Measurements from ENCODE around the gene NEK1. TPM values are rescaled to one million over a fixed set of nuclear protein-coding genes. Genes with fewer than 3 reads are reported as not detected.

Gene NEK1
- total and polyA plus RNA-seq, 2 experiments from 2014 or later: 9.3 to 19.5 TPM

DNA sequence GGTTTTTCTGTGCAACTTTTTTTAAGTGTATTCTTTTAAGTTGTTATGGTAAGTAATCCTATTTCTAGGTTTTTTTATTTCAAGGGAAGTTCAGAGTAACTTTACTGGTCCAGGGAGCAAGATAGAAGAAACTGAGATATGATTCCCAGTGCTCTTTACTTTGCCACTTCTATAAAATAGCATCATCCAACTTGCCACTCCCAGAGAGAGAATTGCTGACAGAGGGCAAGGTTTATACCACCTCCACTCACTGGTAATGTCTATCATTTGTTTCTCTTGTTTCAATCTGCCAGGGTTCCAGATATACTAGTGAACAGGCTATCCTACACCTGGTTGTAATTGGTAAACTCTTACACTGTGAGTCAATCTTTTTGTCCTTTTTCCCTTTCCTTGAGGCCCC is 4.5 kb upstream of the NEK1 start:
- no peaks in the 10 kb centered on the region; the same call in 2 of the 3 replicates for H3K9me3 Mint-ChIP-seq
- ATAC-seq (no peak), DNase-seq (ENCODE audit: low spot score) (no peak)
- H3K4me1 Mint-ChIP-seq: peaks cover 13% of the 10 kb centered on the region; the same call in 2 of the 3 replicates
- H3K4me3 ChIP-seq: no peak overlapping the region
- H3K4me3 Mint-ChIP-seq: no peak overlapping the region
- TF ChIP-seq, protein P1, sequence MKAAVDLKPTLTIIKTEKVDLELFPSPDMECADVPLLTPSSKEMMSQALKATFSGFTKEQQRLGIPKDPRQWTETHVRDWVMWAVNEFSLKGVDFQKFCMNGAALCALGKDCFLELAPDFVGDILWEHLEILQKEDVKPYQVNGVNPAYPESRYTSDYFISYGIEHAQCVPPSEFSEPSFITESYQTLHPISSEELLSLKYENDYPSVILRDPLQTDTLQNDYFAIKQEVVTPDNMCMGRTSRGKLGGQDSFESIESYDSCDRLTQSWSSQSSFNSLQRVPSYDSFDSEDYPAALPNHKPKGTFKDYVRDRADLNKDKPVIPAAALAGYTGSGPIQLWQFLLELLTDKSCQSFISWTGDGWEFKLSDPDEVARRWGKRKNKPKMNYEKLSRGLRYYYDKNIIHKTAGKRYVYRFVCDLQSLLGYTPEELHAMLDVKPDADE (IDR thresholded peaks at IDR 0.05): no peak
- TF ChIP-seq JUNB (IDR thresholded peaks at IDR 0.05; ENCODE audit: unreplicated experiment): no peak
- no peak for TF ChIP-seq CREB1 (CRISPR knock-in tag; IDR thresholded peaks at IDR 0.05; ENCODE audit: low read depth)
- TF ChIP-seq NANOG (IDR thresholded peaks at IDR 0.05; ENCODE audit: borderline replicate concordance): no peak
- TF ChIP-seq, protein P2, sequence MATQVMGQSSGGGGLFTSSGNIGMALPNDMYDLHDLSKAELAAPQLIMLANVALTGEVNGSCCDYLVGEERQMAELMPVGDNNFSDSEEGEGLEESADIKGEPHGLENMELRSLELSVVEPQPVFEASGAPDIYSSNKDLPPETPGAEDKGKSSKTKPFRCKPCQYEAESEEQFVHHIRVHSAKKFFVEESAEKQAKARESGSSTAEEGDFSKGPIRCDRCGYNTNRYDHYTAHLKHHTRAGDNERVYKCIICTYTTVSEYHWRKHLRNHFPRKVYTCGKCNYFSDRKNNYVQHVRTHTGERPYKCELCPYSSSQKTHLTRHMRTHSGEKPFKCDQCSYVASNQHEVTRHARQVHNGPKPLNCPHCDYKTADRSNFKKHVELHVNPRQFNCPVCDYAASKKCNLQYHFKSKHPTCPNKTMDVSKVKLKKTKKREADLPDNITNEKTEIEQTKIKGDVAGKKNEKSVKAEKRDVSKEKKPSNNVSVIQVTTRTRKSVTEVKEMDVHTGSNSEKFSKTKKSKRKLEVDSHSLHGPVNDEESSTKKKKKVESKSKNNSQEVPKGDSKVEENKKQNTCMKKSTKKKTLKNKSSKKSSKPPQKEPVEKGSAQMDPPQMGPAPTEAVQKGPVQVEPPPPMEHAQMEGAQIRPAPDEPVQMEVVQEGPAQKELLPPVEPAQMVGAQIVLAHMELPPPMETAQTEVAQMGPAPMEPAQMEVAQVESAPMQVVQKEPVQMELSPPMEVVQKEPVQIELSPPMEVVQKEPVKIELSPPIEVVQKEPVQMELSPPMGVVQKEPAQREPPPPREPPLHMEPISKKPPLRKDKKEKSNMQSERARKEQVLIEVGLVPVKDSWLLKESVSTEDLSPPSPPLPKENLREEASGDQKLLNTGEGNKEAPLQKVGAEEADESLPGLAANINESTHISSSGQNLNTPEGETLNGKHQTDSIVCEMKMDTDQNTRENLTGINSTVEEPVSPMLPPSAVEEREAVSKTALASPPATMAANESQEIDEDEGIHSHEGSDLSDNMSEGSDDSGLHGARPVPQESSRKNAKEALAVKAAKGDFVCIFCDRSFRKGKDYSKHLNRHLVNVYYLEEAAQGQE (IDR thresholded peaks at IDR 0.05; ENCODE audit: unreplicated experiment): no peak
- TF ChIP-seq, protein P3, sequence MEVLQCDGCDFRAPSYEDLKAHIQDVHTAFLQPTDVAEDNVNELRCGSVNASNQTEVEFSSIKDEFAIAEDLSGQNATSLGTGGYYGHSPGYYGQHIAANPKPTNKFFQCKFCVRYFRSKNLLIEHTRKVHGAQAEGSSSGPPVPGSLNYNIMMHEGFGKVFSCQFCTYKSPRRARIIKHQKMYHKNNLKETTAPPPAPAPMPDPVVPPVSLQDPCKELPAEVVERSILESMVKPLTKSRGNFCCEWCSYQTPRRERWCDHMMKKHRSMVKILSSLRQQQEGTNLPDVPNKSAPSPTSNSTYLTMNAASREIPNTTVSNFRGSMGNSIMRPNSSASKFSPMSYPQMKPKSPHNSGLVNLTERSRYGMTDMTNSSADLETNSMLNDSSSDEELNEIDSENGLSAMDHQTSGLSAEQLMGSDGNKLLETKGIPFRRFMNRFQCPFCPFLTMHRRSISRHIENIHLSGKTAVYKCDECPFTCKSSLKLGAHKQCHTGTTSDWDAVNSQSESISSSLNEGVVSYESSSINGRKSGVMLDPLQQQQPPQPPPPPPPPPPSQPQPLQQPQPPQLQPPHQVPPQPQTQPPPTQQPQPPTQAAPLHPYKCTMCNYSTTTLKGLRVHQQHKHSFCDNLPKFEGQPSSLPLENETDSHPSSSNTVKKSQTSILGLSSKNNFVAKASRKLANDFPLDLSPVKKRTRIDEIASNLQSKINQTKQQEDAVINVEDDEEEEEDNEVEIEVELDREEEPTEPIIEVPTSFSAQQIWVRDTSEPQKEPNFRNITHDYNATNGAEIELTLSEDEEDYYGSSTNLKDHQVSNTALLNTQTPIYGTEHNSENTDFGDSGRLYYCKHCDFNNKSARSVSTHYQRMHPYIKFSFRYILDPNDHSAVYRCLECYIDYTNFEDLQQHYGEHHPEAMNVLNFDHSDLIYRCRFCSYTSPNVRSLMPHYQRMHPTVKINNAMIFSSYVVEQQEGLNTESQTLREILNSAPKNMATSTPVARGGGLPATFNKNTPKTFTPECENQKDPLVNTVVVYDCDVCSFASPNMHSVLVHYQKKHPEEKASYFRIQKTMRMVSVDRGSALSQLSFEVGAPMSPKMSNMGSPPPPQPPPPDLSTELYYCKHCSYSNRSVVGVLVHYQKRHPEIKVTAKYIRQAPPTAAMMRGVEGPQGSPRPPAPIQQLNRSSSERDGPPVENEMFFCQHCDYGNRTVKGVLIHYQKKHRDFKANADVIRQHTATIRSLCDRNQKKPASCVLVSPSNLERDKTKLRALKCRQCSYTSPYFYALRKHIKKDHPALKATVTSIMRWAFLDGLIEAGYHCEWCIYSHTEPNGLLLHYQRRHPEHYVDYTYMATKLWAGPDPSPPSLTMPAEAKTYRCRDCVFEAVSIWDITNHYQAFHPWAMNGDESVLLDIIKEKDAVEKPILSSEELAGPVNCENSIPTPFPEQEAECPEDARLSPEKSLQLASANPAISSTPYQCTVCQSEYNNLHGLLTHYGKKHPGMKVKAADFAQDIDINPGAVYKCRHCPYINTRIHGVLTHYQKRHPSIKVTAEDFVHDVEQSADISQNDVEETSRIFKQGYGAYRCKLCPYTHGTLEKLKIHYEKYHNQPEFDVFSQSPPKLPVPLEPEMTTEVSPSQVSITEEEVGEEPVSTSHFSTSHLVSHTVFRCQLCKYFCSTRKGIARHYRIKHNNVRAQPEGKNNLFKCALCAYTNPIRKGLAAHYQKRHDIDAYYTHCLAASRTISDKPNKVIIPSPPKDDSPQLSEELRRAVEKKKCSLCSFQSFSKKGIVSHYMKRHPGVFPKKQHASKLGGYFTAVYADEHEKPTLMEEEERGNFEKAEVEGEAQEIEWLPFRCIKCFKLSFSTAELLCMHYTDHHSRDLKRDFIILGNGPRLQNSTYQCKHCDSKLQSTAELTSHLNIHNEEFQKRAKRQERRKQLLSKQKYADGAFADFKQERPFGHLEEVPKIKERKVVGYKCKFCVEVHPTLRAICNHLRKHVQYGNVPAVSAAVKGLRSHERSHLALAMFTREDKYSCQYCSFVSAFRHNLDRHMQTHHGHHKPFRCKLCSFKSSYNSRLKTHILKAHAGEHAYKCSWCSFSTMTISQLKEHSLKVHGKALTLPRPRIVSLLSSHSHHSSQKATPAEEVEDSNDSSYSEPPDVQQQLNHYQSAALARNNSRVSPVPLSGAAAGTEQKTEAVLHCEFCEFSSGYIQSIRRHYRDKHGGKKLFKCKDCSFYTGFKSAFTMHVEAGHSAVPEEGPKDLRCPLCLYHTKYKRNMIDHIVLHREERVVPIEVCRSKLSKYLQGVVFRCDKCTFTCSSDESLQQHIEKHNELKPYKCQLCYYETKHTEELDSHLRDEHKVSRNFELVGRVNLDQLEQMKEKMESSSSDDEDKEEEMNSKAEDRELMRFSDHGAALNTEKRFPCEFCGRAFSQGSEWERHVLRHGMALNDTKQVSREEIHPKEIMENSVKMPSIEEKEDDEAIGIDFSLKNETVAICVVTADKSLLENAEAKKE (CRISPR knock-in tag; IDR thresholded peaks at IDR 0.05): no peak
- TF ChIP-seq ZNF331 (CRISPR knock-in tag; IDR thresholded peaks at IDR 0.05; ENCODE audit: low read depth): no peak
- TF ChIP-seq ZNF114 (CRISPR knock-in tag; IDR thresholded peaks at IDR 0.05): no peak
- no peak for TF ChIP-seq EZH2phosphoT487 (IDR thresholded peaks at IDR 0.05; ENCODE audit: unreplicated experiment)
- TF ChIP-seq STAT1 (IDR thresholded peaks at IDR 0.05; ENCODE audit: unreplicated experiment): no peak
- TF ChIP-seq, protein P4, sequence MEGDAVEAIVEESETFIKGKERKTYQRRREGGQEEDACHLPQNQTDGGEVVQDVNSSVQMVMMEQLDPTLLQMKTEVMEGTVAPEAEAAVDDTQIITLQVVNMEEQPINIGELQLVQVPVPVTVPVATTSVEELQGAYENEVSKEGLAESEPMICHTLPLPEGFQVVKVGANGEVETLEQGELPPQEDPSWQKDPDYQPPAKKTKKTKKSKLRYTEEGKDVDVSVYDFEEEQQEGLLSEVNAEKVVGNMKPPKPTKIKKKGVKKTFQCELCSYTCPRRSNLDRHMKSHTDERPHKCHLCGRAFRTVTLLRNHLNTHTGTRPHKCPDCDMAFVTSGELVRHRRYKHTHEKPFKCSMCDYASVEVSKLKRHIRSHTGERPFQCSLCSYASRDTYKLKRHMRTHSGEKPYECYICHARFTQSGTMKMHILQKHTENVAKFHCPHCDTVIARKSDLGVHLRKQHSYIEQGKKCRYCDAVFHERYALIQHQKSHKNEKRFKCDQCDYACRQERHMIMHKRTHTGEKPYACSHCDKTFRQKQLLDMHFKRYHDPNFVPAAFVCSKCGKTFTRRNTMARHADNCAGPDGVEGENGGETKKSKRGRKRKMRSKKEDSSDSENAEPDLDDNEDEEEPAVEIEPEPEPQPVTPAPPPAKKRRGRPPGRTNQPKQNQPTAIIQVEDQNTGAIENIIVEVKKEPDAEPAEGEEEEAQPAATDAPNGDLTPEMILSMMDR (conservative IDR thresholded peaks at IDR 0.05; ENCODE audit: low read depth in 2 of 2): no peak
- no peak for TF ChIP-seq EZH2 (IDR thresholded peaks at IDR 0.05; ENCODE audit: low read depth, unreplicated experiment)
- no peak for TF ChIP-seq POLR2AphosphoS5 (IDR thresholded peaks at IDR 0.05; ENCODE audit: low read depth)
- no peak overlapping the region for H3K27ac ChIP-seq (ENCODE audit: low read depth)
- no peak overlapping the region for H3K4me2 ChIP-seq
- peaks cover 15% of the 10 kb centered on the region for H3K79me2 ChIP-seq (replicated peaks; ENCODE audit: insufficient read depth)
- no peaks in the 10 kb centered on the region for H3K36me3 ChIP-seq (ENCODE audit: insufficient read depth)
- no peak overlapping the region for H2AFZ ChIP-seq
- H4K20me1 ChIP-seq (replicated peaks; ENCODE audit: insufficient read depth): no peaks in the 10 kb centered on the region
- H3F3A ChIP-seq (replicated peaks; ENCODE audit: low read depth): 0 out of 2 replicates have a peak, but pooled peaks cover 3% of the 10 kb centered on the region
- no peak overlapping the region for H3K27ac Mint-ChIP-seq
- H3K4me1 ChIP-seq (ENCODE audit: insufficient read depth): 0 out of 2 replicates have a peak, but pooled peaks cover 14% of the 10 kb centered on the region
- H3K27me3 ChIP-seq (ENCODE audit: insufficient read depth): no peaks in the 10 kb centered on the region
- H3K27me3 Mint-ChIP-seq (ENCODE audit: insufficient read depth, low read depth, poor library complexity): peaks cover 4% of the 10 kb centered on the region
- H3K9me2 ChIP-seq (ENCODE audit: insufficient read depth): no peaks in the 10 kb centered on the region
- H3K36me3 Mint-ChIP-seq (ENCODE audit: low read depth): no peaks in the 10 kb centered on the region
